ENCODE measurements around the gene KCNMA1. TPM values are rescaled to one million over a fixed set of nuclear protein-coding genes. Genes with fewer than 3 reads are reported as not detected.
"Not testable (repeated sequence)": the region's sequence is repeated elsewhere in the genome, so short reads cannot be mapped to it uniquely, and the experiment has no call there.

KCNMA1 gene
- total RNA-seq, 4 donors from 2014 or later = 146 to 300 (median 265) TPM

- TF ChIP-seq CTCF (IDR thresholded peaks at IDR 0.05) = no peak
- no peak for TF ChIP-seq POLR2AphosphoS5 (IDR thresholded peaks at IDR 0.05)
- TF ChIP-seq POLR2A (IDR thresholded peaks at IDR 0.05; ENCODE audit: low read depth) = no peak
- no peak for TF ChIP-seq EP300 (IDR thresholded peaks at IDR 0.05)
- H3K9me3 ChIP-seq = no peaks in the 10 kb centered on the region
- intact Hi-C loops (cut with DNase I) = no loop called here
- 79% methylated on average over 5 of the region's 6 CpGs for WGBS
- peaks cover 16 to 98% (median 86%) of the 10 kb centered on the region in 4 donors for H3K4me1 ChIP-seq
- H3K27me3 ChIP-seq = no peaks in the 10 kb centered on the region
- H3K27ac ChIP-seq (replicated peaks in 1 of 4) = peak overlapping the region in 3 of 4 donors; percentile 11 to 74 (median 70)
- H3K36me3 ChIP-seq = no peaks in the 10 kb centered on the region
- DNase-seq (ENCODE audit: extremely low spot score) = no peak
- no peak overlapping the region for H3K4me3 ChIP-seq
These were observed 222.2 kb downstream of the KCNMA1 start for GRCh38 chr10:77415313-77415960.

- TF ChIP-seq EP300 (IDR thresholded peaks at IDR 0.05) (no peak), POLR2A (IDR thresholded peaks at IDR 0.05; ENCODE audit: low read depth) (no peak), CTCF (IDR thresholded peaks at IDR 0.05) (no peak), POLR2AphosphoS5 (IDR thresholded peaks at IDR 0.05) (no peak)
- no peak overlapping the region for H3K4me3 ChIP-seq
- WGBS = 84% methylated on average over 7 of the region's 7 CpGs
- H3K9me3 ChIP-seq = no peaks in the 10 kb centered on the region
- H3K36me3 ChIP-seq = no peaks in the 10 kb centered on the region
- H3K27ac ChIP-seq (replicated peaks in 1 of 4) = peak overlapping the region; percentile 17 to 74 (median 39)
- intact Hi-C loops (cut with DNase I) = no loop called here
- peaks cover 13 to 98% (median 80%) of the 10 kb centered on the region in 4 donors for H3K4me1 ChIP-seq
- DNase-seq (ENCODE audit: extremely low spot score) = no peak
- H3K27me3 ChIP-seq = no peaks in the 10 kb centered on the region
These were observed 224.4 kb downstream of the KCNMA1 start for GRCh38 chr10:77413231-77413630.

- 91% methylated on average over 8 of the region's 8 CpGs for WGBS
- DNase-seq (ENCODE audit: extremely low spot score); H3K36me3 ChIP-seq; intact Hi-C loops (cut with DNase I); H3K9me3 ChIP-seq; H3K27me3 ChIP-seq; H3K4me3 ChIP-seq: not testable (repeated sequence)
- Histone ChIP-seq H3K4me1 (peaks cover 9 to 98% (median 80%) of the 10 kb centered on the region in 4 donors), H3K27ac (replicated peaks in 1 of 4) (peak overlapping the region; percentile 17 to 75 (median 64))
These were observed 225.0 kb downstream of the KCNMA1 start for GRCh38 chr10:77412573-77413133.

GRCh38 chr10:77411805-77412204 lies 225.8 kb downstream of the KCNMA1 start:
- intact Hi-C loops (cut with DNase I) = no loop called here
- WGBS = 82% methylated on average over 11 of the region's 11 CpGs
- peaks cover 7 to 98% (median 80%) of the 10 kb centered on the region in 4 donors for H3K4me1 ChIP-seq

More at GRCh38 chr10:77411805-77412204, 225.8 kb downstream of the KCNMA1 start:
- Histone ChIP-seq H3K9me3 (no peaks in the 10 kb centered on the region), H3K4me3 (no peak overlapping the region), H3K27ac (replicated peaks in 1 of 4) (peak overlapping the region; percentile 53 to 75 (median 70)), H3K27me3 (no peaks in the 10 kb centered on the region), H3K36me3 (no peaks in the 10 kb centered on the region)
- DNase-seq (ENCODE audit: extremely low spot score) = no peak
- TF ChIP-seq POLR2AphosphoS5 (IDR thresholded peaks at IDR 0.05) (no peak), CTCF (IDR thresholded peaks at IDR 0.05) (no peak), POLR2A (IDR thresholded peaks at IDR 0.05; ENCODE audit: low read depth) (no peak), EP300 (IDR thresholded peaks at IDR 0.05) (no peak)
